Activated B cell treated with CpG ODN at 0.5 μM for 24 hours (primary cell): ENCODE data around the gene SH2D3A. TPM values are rescaled to one million over a fixed set of nuclear protein-coding genes. Genes with fewer than 3 reads are reported as not detected.
"Not testable (repeated sequence)": the region's sequence is repeated elsewhere in the genome, so short reads cannot be mapped to it uniquely, and the experiment has no call there.

Experiments used
- ATAC-seq: fragments of 200-7000 bp; cut with Tn5 transposase; one replicate; pipeline ENCODE4 v1.10.0; 2021; ENCODE audit warnings: low read depth, mild to moderate bottlenecking, moderate library complexity
- CTCF ChIA-PET: fragments of 350-600 bp; sonication (Branson Sonifier 250); formaldehyde crosslinking; loops from one replicate; lab custom pipeline; 2021; ENCODE audit warnings: antibody characterized with exemption; lab: Charles Lee
- POLR2A ChIA-PET: fragments of 350-600 bp; sonication (Branson Sonifier 250); formaldehyde crosslinking; loops from one replicate; lab custom pipeline; 2021; ENCODE audit warnings: antibody characterized with exemption; lab: Charles Lee
- DNase-seq: peaks from one replicate; pipeline ENCODE4 v3.0.0; 2022
- H3K27ac Mint-ChIP-seq: one replicate; pipeline ENCODE4 v1.8.0; 2020; ENCODE audit warnings: mixed read lengths
- H3K27me3 Mint-ChIP-seq: one replicate; pipeline ENCODE4 v1.8.0; 2021; ENCODE audit warnings: mixed read lengths
- H3K36me3 Mint-ChIP-seq: one replicate; pipeline ENCODE4 v1.8.0; 2021; ENCODE audit warnings: low read depth, mixed read lengths
- H3K4me1 Mint-ChIP-seq: one replicate; pipeline ENCODE4 v1.8.0; 2021; ENCODE audit warnings: mixed read lengths
- H3K4me3 Mint-ChIP-seq: one replicate; pipeline ENCODE4 v1.8.0; 2020; ENCODE audit warnings: mild to moderate bottlenecking, mixed read lengths
- H3K9me3 Mint-ChIP-seq: one replicate; pipeline ENCODE4 v1.8.0; 2020; ENCODE audit warnings: mixed read lengths
- intact Hi-C: fragments of 100-400 bp; cut with micrococcal nuclease; formaldehyde crosslinking; loops from one replicate; pipeline ENCODE4 v1.15.1; 2024
- total RNA-seq: library from RNA; stranded (reverse); gene quantifications from 2 replicates; pipeline ENCODE4 v1.2.3, GENCODE V29; 2022
- TF ChIP-seq, protein P1 (sequence below): fragments of 200-600 bp; IDR thresholded peaks from one replicate; pipeline ENCODE4 v1.8.0; 2022; ENCODE audit warnings: antibody characterized with exemption, mild to moderate bottlenecking

The SH2D3A gene
- total RNA-seq, 1 donor from 2014 or later = 22.6 TPM

DNA sequence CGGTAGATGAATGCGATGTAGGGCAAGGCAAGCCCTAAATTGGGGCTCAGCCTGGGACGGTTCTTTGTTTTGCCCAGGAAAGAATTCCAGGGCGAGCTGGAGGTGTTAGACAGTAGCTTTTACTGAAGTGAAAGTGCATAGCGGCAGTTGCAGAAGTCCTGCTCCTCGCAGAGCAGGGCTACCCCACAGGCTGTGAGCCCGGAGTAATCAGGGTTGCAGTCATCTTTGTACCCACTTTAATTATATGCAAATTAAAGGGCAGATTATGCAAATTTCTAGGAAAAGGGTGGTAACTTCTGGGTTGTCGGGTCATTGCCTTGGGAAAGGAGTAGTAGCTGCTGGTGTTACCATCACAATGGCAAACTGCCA is 35.8 kb upstream of the SH2D3A start:
- H3K4me3 Mint-ChIP-seq = peak overlapping the region; percentile 83
- ATAC-seq = peak; percentile 23
- peaks cover 75% of the 10 kb centered on the region for H3K4me1 Mint-ChIP-seq
- POLR2A ChIA-PET = interaction anchor here (0.7 to 10.6 kb wide), 25 partner anchors 10 to 431 kb away, joined by 3 to 333 read pairs (median 4); partner anchors contain the start of genes ALKBH7, DENND1C, GPR108 and SH2D3A
- CTCF ChIA-PET = interaction anchor here (0.8 to 4.5 kb wide), 8 partner anchors 8 to 170 kb away, joined by 3 to 32 read pairs (median 8); partner anchors contain the start of genes GPR108, TRIP10 and VAV1
- TF ChIP-seq, protein P1, sequence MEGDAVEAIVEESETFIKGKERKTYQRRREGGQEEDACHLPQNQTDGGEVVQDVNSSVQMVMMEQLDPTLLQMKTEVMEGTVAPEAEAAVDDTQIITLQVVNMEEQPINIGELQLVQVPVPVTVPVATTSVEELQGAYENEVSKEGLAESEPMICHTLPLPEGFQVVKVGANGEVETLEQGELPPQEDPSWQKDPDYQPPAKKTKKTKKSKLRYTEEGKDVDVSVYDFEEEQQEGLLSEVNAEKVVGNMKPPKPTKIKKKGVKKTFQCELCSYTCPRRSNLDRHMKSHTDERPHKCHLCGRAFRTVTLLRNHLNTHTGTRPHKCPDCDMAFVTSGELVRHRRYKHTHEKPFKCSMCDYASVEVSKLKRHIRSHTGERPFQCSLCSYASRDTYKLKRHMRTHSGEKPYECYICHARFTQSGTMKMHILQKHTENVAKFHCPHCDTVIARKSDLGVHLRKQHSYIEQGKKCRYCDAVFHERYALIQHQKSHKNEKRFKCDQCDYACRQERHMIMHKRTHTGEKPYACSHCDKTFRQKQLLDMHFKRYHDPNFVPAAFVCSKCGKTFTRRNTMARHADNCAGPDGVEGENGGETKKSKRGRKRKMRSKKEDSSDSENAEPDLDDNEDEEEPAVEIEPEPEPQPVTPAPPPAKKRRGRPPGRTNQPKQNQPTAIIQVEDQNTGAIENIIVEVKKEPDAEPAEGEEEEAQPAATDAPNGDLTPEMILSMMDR = no peak
- peak overlapping the region; percentile 94 for H3K27ac Mint-ChIP-seq
- DNase-seq = peak; percentile 26
- H3K36me3 Mint-ChIP-seq = peaks cover 16% of the 10 kb centered on the region
- intact Hi-C loops = loop anchor here (5.0 kb wide), 1 partner anchor 431 kb away; the partner anchor contains the start of gene ALKBH7
- H3K27me3 Mint-ChIP-seq = no peaks in the 10 kb centered on the region
- H3K9me3 Mint-ChIP-seq = no peaks in the 10 kb centered on the region

DNA sequence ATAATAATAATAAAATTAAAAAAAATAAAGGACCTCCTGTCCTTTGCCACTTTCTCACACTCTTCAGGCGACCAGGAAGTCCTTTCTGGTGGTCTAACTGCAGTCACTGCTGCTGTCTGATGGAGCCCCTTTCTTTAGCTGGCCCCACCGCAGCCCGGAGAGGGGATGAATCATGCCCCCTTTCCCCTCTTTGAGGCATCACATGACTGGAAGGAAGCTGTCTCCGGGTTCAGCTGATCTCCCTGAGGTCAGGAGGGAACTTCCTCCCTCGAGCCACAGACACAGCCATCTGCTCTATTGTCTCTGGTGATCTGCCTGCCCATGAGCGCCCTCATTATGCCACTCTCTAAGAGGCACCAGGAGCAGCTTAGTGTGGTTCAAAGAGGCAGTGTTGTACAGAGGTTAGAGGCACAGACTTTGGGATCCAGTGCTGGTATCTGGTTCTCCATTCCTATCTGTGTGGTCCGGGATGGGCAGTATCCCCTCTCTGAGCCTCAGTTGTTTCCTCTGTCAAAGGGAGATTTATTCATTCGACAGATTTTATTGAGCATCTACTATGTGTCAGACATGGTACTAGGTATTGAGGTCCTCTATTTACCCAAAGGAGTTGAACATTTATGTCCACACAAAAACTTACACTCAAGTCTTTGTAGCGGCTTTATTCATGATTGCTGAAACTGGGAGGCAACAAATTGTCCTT is 35.3 kb upstream of the SH2D3A start:
- POLR2A ChIA-PET = interaction anchor here (0.5 to 10.6 kb wide), 27 partner anchors 10 to 1393 kb away, joined by 3 to 333 read pairs (median 4); partner anchors contain the start of genes ALKBH7, CLPP, DENND1C and GPR108
- Mint-ChIP-seq H3K4me3 (peak overlapping the region; percentile 83), H3K27ac (peak overlapping the region; percentile 94), H3K36me3 (peaks cover 16% of the 10 kb centered on the region), H3K27me3 (no peaks in the 10 kb centered on the region), H3K9me3 (no peaks in the 10 kb centered on the region), H3K4me1 (peaks cover 80% of the 10 kb centered on the region)
- CTCF ChIA-PET = interaction anchor here (0.8 to 4.5 kb wide), 8 partner anchors 9 to 169 kb away, joined by 3 to 32 read pairs (median 8); partner anchors contain the start of genes GPR108, TRIP10 and VAV1
- intact Hi-C loops = loop anchor here (1.0 to 5.0 kb wide), 5 partner anchors 49 to 430 kb away; partner anchors contain the start of genes ALKBH7 and TRIP10
- ATAC-seq (peak; percentile 61), DNase-seq (peak; percentile 64)
- TF ChIP-seq, protein P1 = no peak

DNA sequence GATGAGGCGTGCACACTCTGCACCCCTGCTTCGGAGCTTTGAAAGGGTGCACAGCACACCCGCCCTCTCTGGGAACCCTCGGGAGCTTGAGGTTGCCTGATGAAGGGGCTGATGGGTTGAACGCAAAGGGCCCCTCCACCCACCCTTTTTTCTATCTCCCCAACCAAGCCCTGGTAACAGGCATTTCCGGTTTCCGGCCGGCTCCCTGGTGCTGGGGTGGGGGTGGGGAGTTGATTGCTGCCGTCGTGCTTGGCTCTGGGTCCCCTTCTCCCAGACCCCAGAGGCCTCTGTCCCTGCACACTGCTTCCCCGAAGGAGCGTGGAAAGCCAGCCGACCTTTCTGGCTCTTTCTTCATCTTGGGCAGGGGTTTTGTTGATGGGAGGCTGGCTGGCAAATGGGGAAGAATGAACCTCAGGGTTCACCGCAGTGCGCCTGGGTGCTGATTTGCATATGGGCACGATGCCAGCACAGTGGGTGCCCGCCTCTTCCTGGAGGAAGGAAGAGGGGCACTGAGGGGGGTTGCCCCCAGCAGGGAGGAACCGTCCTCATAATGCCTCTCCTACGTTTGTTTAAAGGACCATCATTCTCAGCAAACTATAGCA is 34.4 kb upstream of the SH2D3A start:
- Mint-ChIP-seq H3K4me1 (peaks cover 83% of the 10 kb centered on the region), H3K9me3 (no peaks in the 10 kb centered on the region), H3K4me3 (peak overlapping the region; percentile 83), H3K27ac (peak overlapping the region; percentile 94), H3K36me3 (peaks cover 15% of the 10 kb centered on the region), H3K27me3 (no peaks in the 10 kb centered on the region)
- POLR2A ChIA-PET = interaction anchor here (0.5 to 10.6 kb wide), 21 partner anchors 9 to 602 kb away, joined by 3 to 333 read pairs (median 5); partner anchors contain the start of genes DENND1C, GPR108, SH2D3A and TRIP10
- DNase-seq (peak; percentile 89), ATAC-seq (peak; percentile 71)
- CTCF ChIA-PET = interaction anchor here (0.9 to 4.5 kb wide), 6 partner anchors 29 to 285 kb away, joined by 3 to 32 read pairs (median 8); partner anchors contain the start of genes GPR108, TRIP10 and VAV1
- intact Hi-C loops = loop anchor here (1.0 to 5.0 kb wide), 8 partner anchors 29 to 429 kb away; partner anchors contain the start of genes ALKBH7, SH2D3A, TRIP10 and VAV1
- TF ChIP-seq, protein P1 = no peak

DNA sequence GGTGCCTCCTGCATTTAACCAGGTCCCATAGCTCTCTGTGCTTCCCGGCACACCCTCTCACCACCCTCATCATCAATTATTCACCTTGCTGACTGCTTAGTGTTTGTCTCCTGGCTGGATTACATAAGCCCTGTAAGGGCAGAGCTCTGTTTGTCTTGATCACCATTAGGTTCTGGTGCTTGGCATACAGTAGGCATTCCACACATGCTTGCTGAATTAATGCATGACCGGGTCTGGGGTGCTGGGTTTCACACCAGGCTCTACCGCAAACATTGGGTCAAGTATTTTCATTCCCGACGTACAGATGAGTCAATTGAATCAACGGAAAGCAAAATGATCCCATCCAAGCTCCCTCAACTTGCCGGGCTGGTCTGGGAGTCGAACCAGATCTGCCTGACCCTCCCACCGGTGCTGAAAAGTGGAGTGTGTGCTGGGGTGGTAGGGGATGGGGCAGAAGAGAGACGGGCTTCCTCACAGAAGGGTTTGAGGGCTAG is 33.8 kb upstream of the SH2D3A start:
- TF ChIP-seq, protein P1 = no peak
- CTCF ChIA-PET = interaction anchor here (0.9 to 4.5 kb wide), 4 partner anchors 29 to 284 kb away, joined by 3 to 32 read pairs (median 18); partner anchors contain the start of genes GPR108, TRIP10 and VAV1
- Mint-ChIP-seq H3K4me3 (peak overlapping the region; percentile 83), H3K27me3 (no peaks in the 10 kb centered on the region), H3K27ac (peak overlapping the region; percentile 94), H3K36me3 (peaks cover 17% of the 10 kb centered on the region), H3K4me1 (peaks cover 81% of the 10 kb centered on the region), H3K9me3 (no peaks in the 10 kb centered on the region)
- ATAC-seq (no peak), DNase-seq (no peak)
- POLR2A ChIA-PET = interaction anchor here (0.5 to 10.6 kb wide), 17 partner anchors 9 to 601 kb away, joined by 3 to 333 read pairs (median 7); partner anchors contain the start of genes GPR108, SH2D3A, TRIP10 and VAV1
- intact Hi-C loops = loop anchor here (1.0 to 5.0 kb wide), 4 partner anchors 29 to 429 kb away; partner anchors contain the start of genes ALKBH7, SH2D3A and VAV1

DNA sequence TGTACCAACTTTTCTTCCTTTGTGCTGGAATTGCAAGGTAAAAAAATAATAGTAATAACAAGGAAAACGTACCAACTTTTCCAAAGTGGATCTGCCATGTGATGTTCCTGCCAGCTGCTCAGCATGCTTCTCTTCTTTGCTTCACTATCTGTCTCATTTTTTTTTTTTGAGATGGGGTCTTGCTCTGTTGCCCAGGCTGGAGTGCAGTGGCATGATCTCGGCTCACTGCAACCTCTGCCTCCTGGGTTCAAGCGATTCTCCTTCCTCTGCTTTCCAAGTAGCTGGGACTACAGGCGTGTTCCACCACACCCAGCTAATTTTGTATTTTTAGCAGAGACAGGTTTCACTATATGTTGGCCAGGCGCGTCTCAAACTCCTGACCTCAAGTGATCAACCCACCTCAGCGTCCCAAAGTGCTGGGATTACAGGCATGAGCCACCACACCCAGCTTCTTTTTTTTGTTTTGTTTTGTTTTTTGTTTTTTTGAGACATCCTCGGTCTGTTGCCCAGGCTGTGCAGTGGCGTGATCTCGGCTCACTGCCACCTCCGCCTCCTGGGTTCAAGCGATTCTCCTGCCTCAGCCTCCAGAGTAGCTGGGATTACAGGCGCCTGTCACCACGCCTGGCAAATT is 33.0 kb upstream of the SH2D3A start:
- not testable (repeated sequence) for DNase-seq, H3K27me3 Mint-ChIP-seq, ATAC-seq, H3K9me3 Mint-ChIP-seq
- POLR2A ChIA-PET = interaction anchor here (0.6 to 10.6 kb wide), 10 partner anchors 9 to 607 kb away, joined by 3 to 333 read pairs (median 8); partner anchors contain the start of genes GPR108, SH2D3A, TRIP10 and VAV1
- Mint-ChIP-seq H3K36me3 (peaks cover 22% of the 10 kb centered on the region), H3K4me1 (peaks cover 82% of the 10 kb centered on the region), H3K27ac (peak overlapping the region; percentile 94), H3K4me3 (peak overlapping the region; percentile 83)
- intact Hi-C loops = loop anchor here (5.0 kb wide), 1 partner anchor 428 kb away; the partner anchor contains the start of gene ALKBH7
- CTCF ChIA-PET = interaction anchor here (0.9 to 4.5 kb wide), 5 partner anchors 28 to 283 kb away, joined by 3 to 32 read pairs (median 4); partner anchors contain the start of genes GPR108, TRIP10 and VAV1
